Measurements from ENCODE around the gene FBXL4. TPM values are rescaled to one million over a fixed set of nuclear protein-coding genes. Genes with fewer than 3 reads are reported as not detected.

FBXL4 gene
- total RNA-seq, 4 donors from 2014 or later = 16.7 to 40.9 (median 35.8) TPM

DNA sequence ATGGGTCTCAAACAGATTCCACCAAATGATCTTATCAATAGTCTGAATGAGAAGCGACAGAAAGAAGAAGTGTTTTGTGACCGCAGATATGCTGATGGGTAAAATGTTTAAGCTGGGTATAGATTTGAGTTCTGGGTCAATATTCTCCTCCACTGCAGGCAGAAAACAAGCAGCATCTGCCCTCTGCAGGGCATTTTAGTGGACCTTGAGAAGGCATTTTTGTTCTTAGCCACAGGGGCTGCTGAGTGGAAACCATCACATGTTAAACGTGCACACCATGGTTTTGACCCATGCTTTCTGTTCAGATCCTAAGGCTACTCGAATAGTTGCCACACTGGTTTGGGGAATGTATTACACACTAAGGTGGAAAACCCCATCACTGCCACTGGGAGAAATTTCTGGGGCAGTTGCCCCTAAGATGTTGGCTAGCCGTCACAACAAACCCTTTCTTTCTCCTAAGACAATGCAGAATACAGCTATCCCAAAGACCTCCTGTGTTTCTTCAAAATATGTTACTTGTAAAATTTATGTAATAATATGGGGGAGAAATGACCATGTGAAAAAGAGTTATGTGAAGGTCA is 107.9 kb downstream of the FBXL4 start:
- H3K9me3 ChIP-seq = no peaks in the 10 kb centered on the region
- DNase-seq = no peak
- no peaks in the 10 kb centered on the region for H3K36me3 ChIP-seq
- peaks cover 0 to 12% of the 10 kb centered on the region in 2 donors for H3K4me1 ChIP-seq
- intact Hi-C loops (cut with DNase I; ENCODE audit: low total_unique reads) = no loop called here
- no peak overlapping the region for H3K4me3 ChIP-seq
- H3K27ac ChIP-seq = no peak overlapping the region
- H3K27me3 ChIP-seq = peaks cover 47 to 92% of the 10 kb centered on the region in 2 donors
- TF ChIP-seq, protein P1, sequence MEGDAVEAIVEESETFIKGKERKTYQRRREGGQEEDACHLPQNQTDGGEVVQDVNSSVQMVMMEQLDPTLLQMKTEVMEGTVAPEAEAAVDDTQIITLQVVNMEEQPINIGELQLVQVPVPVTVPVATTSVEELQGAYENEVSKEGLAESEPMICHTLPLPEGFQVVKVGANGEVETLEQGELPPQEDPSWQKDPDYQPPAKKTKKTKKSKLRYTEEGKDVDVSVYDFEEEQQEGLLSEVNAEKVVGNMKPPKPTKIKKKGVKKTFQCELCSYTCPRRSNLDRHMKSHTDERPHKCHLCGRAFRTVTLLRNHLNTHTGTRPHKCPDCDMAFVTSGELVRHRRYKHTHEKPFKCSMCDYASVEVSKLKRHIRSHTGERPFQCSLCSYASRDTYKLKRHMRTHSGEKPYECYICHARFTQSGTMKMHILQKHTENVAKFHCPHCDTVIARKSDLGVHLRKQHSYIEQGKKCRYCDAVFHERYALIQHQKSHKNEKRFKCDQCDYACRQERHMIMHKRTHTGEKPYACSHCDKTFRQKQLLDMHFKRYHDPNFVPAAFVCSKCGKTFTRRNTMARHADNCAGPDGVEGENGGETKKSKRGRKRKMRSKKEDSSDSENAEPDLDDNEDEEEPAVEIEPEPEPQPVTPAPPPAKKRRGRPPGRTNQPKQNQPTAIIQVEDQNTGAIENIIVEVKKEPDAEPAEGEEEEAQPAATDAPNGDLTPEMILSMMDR (IDR thresholded peaks at IDR 0.05) = no peak
- TF ChIP-seq POLR2A (IDR thresholded peaks at IDR 0.05) = no peak

DNA sequence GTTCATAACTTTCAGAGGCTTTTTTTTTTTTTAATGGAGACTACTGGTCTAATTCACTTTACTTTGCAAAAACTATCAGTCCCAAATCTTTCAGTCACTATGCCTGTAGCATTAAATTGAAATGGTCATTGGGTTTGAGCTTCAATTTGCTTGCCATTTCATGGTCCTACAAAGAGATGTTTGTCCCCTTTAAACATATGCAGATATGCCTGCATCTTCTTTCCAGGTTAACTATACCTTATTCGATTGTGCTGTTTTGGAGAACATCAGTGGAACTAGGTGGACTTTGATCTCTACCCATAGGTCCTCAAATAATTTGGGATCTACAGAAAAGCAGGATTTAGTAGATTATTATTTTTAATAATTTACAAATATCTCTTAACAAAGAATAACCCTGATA is 108.8 kb downstream of the FBXL4 start:
- Histone ChIP-seq H3K4me3 (no peak overlapping the region), H3K4me1 (peaks cover 0 to 15% of the 10 kb centered on the region in 2 donors), H3K36me3 (no peaks in the 10 kb centered on the region), H3K27me3 (peaks cover 38 to 83% of the 10 kb centered on the region in 2 donors), H3K9me3 (no peaks in the 10 kb centered on the region), H3K27ac (no peak overlapping the region)
- no peak for TF ChIP-seq POLR2A (IDR thresholded peaks at IDR 0.05)
- TF ChIP-seq, protein P1 (IDR thresholded peaks at IDR 0.05) = no peak
- DNase-seq = no peak
- intact Hi-C loops (cut with DNase I; ENCODE audit: low total_unique reads) = no loop called here

DNA sequence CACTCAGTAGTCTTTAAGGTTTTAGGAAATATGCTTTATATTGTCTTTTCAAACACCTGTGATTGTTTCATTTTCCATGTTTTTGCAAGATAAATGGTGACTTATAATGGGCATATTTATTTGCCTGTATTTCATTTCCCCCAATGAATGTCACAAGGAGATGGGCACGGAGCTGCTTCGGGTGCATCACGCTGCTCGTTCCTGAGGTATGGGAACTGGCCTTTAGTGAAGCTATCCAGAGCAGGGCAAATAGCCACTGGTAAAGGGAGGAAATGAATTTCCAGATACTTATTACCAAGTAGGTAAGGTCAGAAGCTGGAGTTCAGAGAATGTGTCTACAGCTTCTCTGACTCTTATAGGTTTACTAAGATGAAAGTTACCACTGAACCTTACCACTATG is 109.7 kb downstream of the FBXL4 start:
- no peaks in the 10 kb centered on the region for H3K36me3 ChIP-seq
- no peak overlapping the region for H3K4me3 ChIP-seq
- intact Hi-C loops (cut with DNase I; ENCODE audit: low total_unique reads) = no loop called here
- no peak overlapping the region for H3K27ac ChIP-seq
- H3K27me3 ChIP-seq = peaks cover 35 to 76% of the 10 kb centered on the region in 2 donors
- DNase-seq = no peak
- H3K4me1 ChIP-seq = peaks cover 0 to 16% of the 10 kb centered on the region in 2 donors
- TF ChIP-seq POLR2A (IDR thresholded peaks at IDR 0.05) = no peak
- TF ChIP-seq, protein P1 (IDR thresholded peaks at IDR 0.05) = no peak
- no peaks in the 10 kb centered on the region for H3K9me3 ChIP-seq

DNA sequence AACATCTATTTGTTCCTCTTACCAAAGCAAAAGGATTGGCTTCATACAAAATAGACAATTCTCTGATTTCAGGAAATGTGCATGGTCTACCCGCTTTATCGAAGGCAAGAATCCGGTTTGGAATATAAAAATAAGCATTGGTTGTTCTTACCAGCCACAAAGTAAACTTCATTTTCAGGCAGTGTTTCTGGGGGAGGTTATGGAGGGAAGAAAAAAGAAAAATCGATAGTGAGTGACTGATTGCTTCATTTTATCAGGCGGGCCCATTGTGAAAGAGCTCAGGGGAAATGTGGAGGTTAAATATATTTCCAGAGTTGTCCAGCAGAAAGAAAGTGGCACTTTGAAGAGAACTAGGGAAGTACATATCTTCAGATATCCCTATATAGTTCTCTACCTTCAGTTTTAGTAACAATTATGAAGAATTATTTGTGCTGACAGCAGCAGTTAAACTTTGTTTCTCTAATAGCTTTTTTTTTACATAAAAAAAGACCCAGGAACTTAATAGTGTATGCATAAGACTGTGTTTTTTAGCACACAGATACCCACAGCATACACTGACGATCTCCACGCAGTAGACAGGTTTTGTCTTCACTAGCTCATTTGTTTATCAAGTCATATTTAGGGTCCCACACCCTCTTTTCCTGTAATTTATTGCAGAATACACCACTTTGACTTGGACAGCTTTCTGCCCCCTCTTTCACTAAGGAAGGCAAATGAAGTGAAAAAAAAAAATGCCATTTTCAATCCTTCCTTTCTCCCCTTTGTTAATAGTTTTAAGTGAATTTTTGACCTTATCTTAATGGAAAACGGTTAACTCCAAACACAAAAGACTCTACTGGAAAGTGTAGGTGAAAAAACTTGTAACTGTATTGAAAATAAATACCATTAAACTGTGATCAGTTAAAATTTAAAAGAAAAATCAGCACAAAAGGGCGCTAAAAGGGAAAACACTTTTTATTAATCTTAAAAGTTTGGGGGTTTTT is 110.5 kb downstream of the FBXL4 start:
- H3K4me3 ChIP-seq = no peak overlapping the region
- no peak overlapping the region for H3K27ac ChIP-seq
- intact Hi-C loops (cut with DNase I; ENCODE audit: low total_unique reads) = no loop called here
- no peak for DNase-seq
- H3K9me3 ChIP-seq = no peaks in the 10 kb centered on the region
- H3K36me3 ChIP-seq = no peaks in the 10 kb centered on the region
- TF ChIP-seq, protein P1 (IDR thresholded peaks at IDR 0.05) = no peak
- TF ChIP-seq POLR2A (IDR thresholded peaks at IDR 0.05) = no peak
- peaks cover 0 to 24% of the 10 kb centered on the region in 2 donors for H3K4me1 ChIP-seq
- peaks cover 27 to 68% of the 10 kb centered on the region in 2 donors for H3K27me3 ChIP-seq
